GM21381 (cell line): ENCODE results near the gene CDK4.
"Not testable (repeated sequence)": the region's sequence is repeated elsewhere in the genome, so short reads cannot be mapped to it uniquely, and the experiment has no call there.

Experiments used
- ATAC-seq: cut with Tn5 transposase; IDR thresholded peaks from one replicate; pipeline ENCODE4 v1.9.1; 2021; ENCODE audit warnings: mild to moderate bottlenecking, moderate library complexity; ENCODE audit not compliant: unreplicated experiment

CDK4 gene

GRCh38 chr12:57726884-57727757, 25.0 kb downstream of the CDK4 start:
- no peak for ATAC-seq

DNA sequence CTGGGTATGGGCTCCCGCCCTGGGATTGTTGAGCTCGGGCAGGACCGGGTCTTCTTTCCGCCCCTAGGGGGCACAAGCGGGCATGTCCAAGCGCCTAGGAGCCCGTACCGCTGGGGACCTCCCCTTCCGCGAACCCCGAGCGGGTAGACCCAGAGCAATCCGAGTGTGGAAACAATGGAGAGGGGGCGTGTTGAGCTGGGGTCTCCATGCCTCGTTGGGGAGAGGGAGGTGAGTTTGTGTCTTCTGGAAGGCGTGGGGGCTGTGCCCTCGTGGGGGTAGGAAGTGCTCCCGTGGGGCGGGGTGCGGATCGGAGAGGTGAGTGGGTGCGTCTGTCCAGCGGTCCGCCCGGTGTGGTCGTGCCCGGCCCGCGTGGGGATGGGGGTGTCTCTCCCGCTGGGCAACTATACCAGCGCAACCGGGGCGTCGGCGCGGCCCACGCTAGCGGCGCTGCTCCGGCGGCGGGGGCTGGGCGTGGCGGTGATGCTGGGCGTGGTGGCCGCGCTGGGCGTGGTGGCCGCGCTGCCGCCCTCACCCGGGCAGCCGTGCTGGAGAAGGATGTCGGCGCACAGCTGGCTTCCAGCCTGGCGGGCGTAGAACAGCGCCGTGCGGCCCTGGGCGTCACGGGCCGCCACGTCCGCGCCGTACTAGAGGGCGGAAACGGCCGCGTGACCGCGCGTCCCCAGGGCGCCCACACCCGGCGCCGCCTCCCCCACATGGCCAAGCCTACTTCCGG, 25.8 kb downstream of the CDK4 start:
- ATAC-seq, result no peak

GRCh38 chr12:57725851-57726150, 26.3 kb downstream of the CDK4 start:
- no peak for ATAC-seq

DNA sequence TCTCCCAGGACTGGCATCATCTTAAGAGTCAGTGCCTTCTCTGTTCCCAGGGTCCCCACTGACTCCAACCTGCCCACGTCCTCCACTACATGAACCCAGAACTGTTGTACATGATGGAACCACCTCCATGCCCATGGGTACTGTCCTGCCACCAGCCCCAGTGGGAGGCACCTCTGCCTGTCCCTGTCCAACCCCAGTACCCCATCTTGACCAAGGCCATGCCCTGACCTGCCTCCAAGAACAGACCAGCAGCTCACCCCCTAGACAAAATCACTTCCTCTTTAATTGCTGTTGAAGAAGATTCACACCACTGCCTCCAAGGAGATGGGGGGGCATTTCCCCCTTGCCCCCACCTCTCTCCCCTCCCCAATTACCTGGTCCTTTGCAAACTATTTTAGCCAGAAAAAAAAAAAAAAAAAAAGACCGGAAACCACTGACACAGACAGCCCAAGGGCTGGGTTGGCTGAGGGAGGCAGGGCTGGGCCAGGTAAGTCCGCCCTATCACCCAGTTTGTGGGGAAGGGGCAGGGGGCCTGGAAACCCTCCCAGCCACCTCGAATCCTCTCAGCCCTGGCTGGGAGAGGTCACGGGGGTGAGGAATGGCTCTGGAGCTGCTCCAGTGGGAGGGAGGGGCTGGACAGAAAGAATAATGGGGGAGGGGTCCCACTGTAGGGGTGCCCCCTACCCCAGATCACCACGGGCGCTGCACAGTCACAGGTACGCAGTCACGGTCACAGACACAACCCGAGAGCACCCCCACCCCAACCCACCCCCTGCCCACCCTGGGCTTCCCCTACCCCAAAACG, 27.0 kb downstream of the CDK4 start:
- no peak for ATAC-seq

DNA sequence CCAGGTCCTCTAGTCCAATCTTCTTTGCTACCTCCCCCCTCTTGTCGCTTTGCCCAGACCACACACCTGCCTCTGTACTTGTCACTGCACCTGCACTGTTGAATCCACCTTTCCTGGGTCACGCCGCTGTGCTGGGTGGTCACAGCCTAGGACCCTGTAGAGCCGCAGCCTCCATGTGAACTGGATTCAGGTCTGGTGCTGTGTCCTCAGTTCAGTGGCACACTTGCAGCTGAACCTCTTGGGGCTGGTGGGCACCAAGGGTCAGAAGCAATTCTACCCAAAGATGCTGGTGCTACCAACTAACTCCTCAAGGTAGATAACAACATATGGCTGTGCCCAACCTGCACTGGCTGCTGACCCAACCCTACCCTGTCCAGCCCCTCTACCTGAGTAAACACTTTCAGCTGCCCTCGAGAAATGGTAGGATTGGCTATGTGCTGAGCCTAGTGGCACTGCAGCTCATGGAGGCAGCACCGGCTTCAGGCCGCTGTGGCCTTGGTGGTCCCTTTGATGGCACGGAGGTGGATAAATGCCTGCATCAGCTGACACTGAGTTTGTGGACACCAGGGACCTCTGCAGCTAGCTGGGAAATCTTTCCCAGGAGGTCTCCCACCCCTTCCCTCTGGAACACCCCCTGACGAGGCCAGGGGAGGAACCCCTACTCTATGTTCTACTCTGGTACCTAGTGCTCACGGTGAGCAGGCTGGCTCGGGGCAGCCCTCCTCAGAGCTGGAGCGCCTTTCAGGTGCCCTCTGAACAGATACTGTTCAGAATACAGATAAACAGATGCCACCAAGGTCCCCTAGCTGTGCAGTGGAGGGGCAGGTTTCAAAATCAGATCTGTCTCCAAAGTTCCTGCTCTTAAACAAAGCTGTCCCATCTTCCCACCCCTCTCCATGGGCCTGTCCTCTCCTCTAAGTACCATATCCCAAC, 27.8 kb downstream of the CDK4 start:
- no peak for ATAC-seq

- ATAC-seq, result no peak
These were observed 28.5 kb downstream of the CDK4 start for GRCh38 chr12:57723630-57723962.

DNA sequence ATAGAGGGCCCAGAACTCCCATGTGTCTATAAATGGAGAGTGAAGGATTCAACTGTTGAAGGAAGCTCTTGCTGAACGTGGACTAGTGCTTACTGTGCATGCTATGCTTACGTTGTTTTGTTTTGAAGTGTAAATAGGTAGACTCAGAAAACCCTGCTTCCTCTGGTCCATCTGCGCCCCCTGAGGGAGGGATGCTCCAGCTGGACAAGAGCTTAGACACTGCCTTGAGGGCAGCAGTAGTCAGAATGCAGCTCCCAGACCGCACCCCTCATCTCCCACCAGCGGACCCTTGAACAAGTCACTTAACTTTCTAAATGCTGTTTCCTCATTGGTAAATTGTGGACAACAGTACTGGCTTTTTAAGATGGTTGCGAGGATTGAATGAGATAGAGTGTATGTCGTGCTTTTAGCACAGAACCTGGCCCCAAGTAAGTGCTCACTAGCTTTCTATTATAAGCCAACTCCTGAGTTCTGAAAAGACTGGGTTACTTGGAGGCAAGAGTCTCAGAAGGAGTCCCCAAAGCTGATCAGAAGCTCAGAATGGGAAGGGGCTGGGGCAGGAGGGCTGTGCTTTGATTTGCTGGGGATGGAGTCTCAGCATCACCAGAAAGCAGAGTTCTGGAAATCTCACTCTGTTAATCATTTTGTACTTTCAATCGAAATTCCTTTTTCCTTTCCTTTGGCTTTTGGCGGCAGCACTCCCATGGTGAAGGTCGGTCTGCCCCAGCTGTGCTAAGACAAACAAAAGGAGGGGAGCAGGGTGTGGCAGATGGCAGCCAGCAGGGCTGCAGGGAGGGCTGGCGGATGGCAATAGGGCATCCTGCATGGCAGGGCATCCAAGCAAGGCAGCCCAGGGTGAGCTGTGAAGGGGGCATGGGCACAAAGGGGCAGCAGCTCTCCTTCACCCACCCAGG, 29.1 kb downstream of the CDK4 start:
- ATAC-seq, result no peak

DNA sequence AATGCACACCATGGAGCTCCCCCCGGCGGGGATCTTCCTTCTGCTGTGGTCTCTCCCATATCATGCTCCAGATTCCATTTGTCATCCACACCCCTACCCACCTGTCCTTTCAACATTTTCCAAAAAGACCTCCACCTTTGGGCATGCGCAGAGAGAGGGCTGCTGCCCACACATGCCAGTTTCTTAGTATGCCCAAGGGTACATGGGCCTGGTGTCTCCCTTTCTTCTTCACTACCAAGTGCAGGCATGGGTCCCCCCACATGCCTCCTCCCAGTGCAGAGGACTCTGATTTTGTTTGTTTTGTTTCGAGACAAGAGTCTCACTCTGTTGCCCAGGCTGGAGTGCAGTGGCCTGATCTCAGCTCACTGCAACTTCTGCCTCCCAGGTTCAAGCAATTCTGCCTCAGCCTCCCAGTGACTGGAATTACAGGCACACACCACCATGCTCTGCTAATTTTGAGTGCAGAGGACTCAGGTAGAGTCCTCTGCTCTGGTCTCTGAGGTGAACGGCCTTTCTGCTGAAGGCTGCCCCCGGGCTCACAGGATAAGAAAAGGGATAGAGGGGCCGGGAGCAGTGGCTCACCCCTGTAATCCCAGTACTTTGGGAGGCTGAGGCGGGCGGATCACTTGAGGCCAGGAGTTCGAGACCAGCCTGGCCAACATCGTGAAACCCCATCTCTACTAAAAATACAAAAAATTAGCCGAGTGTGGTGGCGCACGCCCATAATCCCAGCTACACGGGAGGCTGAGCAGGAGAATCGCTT, 30.1 kb downstream of the CDK4 start:
- ATAC-seq, result not testable (repeated sequence)

GRCh38 chr12:57720606-57721595, 31.2 kb downstream of the CDK4 start:
- ATAC-seq, result no peak

DNA sequence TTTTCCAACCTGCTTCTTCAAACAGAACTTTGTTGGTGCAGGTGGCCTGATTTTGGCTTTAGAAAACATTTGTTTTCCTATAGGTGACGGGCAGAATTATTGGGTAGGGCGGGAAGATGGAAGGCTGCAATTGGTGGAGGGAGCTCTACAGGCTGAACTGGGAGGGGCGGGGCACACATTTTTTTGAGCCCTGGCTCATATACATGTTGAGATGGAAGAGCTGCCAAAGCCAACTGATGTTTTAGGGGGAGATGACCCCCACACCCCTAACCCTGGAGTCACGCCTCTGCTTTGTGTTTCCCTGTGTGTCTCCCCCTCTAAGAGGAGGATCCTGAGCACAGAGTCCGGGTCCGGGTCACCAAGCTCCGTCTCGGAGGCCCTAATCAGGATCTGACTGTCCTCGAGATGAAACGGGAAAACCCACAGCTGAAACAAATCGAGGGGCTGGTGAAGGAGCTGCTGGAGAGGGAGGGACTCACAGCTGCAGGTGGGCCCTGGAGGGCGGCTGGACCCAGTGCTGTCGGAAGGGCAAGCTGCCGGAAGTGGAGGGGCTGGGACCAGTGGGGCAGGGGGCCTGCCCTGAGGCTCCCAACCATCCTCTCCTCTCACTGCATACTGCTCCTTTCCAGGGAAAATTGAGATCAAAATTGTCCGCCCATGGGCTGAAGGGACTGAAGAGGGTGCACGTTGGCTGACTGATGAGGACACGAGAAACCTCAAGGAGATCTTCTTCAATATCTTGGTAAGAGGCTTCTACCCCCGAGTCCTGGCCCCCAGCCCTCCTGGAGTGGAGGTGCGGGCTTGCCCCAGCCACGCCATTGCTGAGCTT, 32.1 kb downstream of the CDK4 start:
- no peak for ATAC-seq

DNA sequence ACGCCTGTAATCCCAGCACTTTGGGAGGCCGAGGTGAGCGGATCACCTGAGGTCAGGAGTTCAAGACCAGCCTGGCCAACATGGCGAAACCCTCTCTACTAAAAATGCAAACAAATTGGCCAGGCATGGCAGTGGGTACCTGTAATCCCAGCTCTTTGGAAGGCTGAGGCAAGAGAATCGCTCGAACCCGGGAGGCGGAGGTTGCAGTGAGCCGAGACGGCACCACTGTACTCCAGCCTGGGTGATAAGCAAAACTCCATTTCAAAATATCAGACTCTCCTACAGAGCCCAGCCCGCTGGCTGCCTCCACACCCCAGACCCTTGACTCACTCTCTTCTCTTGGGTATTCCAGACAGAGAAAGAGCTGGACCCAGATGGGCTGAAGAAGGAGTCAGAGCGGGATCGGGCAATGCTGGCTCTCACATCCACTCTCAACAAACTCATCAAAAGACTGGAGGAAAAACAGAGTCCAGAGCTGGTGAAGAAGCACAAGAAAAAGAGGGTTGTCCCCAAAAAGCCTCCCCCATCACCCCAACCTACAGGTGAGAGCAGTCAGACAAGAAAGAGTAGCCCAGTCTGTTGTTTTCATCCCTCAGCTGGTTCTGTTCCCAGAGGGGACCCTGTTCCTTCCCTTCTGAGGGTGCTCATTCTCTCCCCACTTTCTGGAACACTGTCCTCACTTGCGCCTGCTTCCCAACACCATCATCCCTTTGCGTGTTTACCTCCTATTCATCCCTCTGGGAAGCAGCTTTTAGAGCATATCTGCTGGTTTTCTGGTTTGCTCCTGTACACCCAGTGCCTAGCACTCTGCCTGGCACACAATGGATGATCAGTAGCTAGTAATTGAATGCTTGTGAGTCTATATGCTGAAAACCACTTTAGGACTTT, 33.2 kb downstream of the CDK4 start:
- ATAC-seq, result no peak

- ATAC-seq, result no peak
These were observed 34.1 kb downstream of the CDK4 start for GRCh38 chr12:57717846-57718640.

GRCh38 chr12:57717131-57717530, 35.0 kb downstream of the CDK4 start:
- ATAC-seq, result no peak

DNA sequence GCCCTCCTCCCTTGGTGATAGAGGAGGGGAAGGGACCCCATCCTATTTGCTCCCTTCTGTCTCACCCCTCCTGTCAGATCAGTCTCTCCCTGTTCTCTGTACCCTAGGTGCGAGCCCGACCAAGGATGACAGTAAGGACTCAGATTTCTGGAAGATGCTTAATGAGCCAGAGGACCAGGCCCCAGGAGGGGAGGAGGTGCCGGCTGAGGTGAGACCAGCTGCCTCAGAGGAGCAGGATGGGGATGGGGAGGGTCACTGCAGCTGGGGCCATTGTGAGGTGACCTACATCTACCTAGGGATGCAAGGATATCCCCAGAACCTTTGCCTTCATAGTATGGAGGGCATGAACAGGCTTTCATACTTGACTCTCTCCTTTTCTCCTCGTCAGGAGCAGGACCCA, 35.8 kb downstream of the CDK4 start:
- no peak for ATAC-seq

GRCh38 chr12:57715786-57716185, 36.3 kb downstream of the CDK4 start:
- no peak for ATAC-seq
